ENCODE measurements around the gene TUBA4A.

DNA sequence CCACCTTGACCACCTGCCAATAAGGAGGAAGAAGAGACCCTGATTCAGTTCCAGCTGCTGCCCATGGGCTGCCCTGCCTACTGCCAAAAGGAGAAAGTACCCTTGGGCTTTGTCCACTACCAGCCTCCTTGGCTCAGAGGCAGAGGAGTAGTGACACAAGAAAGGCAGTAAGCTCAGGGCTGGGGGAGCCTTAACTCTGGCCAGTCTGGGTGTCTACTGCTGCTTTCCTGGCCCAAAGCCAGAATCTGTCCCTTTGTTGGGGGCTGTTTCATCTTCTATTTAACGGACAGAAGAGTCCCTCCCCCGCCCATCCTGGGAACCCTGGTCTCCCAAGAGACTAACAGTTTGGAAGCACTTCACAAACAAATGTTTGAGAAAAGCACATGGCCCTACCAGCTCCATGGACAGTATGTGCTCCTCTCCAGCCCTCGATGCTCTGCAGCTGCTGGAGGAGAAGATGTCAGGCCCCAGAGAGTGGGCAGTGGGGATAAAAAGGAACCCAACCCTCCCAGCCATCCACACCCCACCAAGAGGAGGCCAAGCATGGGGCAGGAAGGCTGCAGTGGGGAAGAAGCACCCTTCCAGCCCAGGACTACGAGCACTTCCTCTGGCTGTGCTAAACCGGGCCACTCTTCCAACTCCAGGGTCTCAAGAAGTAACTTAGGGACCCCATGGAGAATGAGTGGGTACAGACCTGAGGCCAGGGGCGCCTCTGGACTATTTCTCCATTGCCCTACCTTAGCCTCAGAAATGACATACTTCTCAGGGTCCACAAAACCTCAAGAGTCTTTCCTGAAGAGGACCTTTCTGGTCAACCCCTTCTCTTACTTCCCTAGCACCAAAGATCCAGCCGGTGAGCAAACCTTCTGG is 25.4 kb downstream of the TUBA4A start:
- TF ChIP-seq, protein P1, sequence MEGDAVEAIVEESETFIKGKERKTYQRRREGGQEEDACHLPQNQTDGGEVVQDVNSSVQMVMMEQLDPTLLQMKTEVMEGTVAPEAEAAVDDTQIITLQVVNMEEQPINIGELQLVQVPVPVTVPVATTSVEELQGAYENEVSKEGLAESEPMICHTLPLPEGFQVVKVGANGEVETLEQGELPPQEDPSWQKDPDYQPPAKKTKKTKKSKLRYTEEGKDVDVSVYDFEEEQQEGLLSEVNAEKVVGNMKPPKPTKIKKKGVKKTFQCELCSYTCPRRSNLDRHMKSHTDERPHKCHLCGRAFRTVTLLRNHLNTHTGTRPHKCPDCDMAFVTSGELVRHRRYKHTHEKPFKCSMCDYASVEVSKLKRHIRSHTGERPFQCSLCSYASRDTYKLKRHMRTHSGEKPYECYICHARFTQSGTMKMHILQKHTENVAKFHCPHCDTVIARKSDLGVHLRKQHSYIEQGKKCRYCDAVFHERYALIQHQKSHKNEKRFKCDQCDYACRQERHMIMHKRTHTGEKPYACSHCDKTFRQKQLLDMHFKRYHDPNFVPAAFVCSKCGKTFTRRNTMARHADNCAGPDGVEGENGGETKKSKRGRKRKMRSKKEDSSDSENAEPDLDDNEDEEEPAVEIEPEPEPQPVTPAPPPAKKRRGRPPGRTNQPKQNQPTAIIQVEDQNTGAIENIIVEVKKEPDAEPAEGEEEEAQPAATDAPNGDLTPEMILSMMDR (IDR thresholded peaks at IDR 0.05; ENCODE audit: poor library complexity) = no peak
- TF ChIP-seq EZH2 (IDR thresholded peaks at IDR 0.05; ENCODE audit: borderline replicate concordance) (no peak), EZH2phosphoT487 (IDR thresholded peaks at IDR 0.05; ENCODE audit: low read depth, severe bottlenecking, unreplicated experiment) (no peak)

All from hepatocyte (in vitro differentiated cells).